RWPE2 (cell line): ENCODE measurements around the gene PPID.
"Not testable (repeated sequence)": the region's sequence is repeated elsewhere in the genome, so short reads cannot be mapped to it uniquely, and the experiment has no call there.

Experiments used
- ATAC-seq: fragments of 200-7000 bp; cut with Tn5 transposase; 3 replicates; pipeline ENCODE4 v1.9.1; 2021; ENCODE audit warnings: low read depth
- DNase-seq: peaks from one replicate; pipeline ENCODE4 v3.0.0-alpha.2; 2020; ENCODE audit warnings: low spot score
- H3K27ac ChIP-seq: fragments of 450-650 bp; 2 replicates; pipeline ENCODE4 v1.5.1; 2017; ENCODE audit warnings: mild to moderate bottlenecking; ENCODE audit not compliant: poor library complexity, severe bottlenecking
- H3K27me3 ChIP-seq: fragments of 250-450 bp; sonication (Bioruptor Pico); 2 replicates; pipeline ENCODE4 v1.5.1; 2021; ENCODE audit warnings: mild to moderate bottlenecking, moderate library complexity; ENCODE audit not compliant: insufficient read depth, poor library complexity, severe bottlenecking
- H3K36me3 ChIP-seq: fragments of 250-450 bp; sonication (Bioruptor Pico); 2 replicates; pipeline ENCODE4 v1.5.1; 2020; ENCODE audit warnings: low read depth, mild to moderate bottlenecking, moderate library complexity
- H3K4me1 ChIP-seq: fragments of 250-450 bp; sonication (Bioruptor Pico); 2 replicates; pipeline ENCODE4 v1.5.1; 2021; ENCODE audit warnings: mild to moderate bottlenecking, moderate library complexity; ENCODE audit not compliant: insufficient read depth, poor library complexity, severe bottlenecking
- H3K4me3 ChIP-seq: fragments of 250-450 bp; sonication (Bioruptor Pico); 2 replicates; pipeline ENCODE4 v1.5.1; 2021; ENCODE audit warnings: mild to moderate bottlenecking, moderate library complexity; ENCODE audit not compliant: severe bottlenecking
- H3K9me3 ChIP-seq: fragments of 250-450 bp; sonication (Bioruptor Pico); 2 replicates; pipeline ENCODE4 v1.5.1; 2021; ENCODE audit warnings: mild to moderate bottlenecking, moderate library complexity; ENCODE audit not compliant: severe bottlenecking
- CTCF ChIP-seq: fragments of 450-650 bp; IDR thresholded peaks from one replicate; pipeline ENCODE4 v1.5.1; 2017; ENCODE audit warnings: mild to moderate bottlenecking, moderate library complexity; ENCODE audit not compliant: poor library complexity, severe bottlenecking

Gene PPID

GRCh38 chr4:158760866-158761265 is 37.7 kb upstream of the PPID start:
- ATAC-seq = peak; percentile 54; the same call in 1 of the 3 replicates
- no peak for TF ChIP-seq CTCF

GRCh38 chr4:158759539-158759938 is 36.3 kb upstream of the PPID start:
- not testable (repeated sequence) for H3K4me3 ChIP-seq, H3K27me3 ChIP-seq, DNase-seq

More at GRCh38 chr4:158760866-158761265, 37.7 kb upstream of the PPID start:
- DNase-seq = no peak
- Histone ChIP-seq H3K9me3 (no peaks in the 10 kb centered on the region), H3K4me3 (no peak overlapping the region), H3K36me3 (no peaks in the 10 kb centered on the region), H3K27me3 (no peaks in the 10 kb centered on the region), H3K4me1 (no peaks in the 10 kb centered on the region), H3K27ac (no peak overlapping the region)

GRCh38 chr4:158758703-158759102 is 35.5 kb upstream of the PPID start:
- no peaks in the 10 kb centered on the region for H3K36me3 ChIP-seq
- H3K9me3 ChIP-seq = no peaks in the 10 kb centered on the region
- ATAC-seq = no peak
- H3K4me3 ChIP-seq = no peak overlapping the region
- DNase-seq = no peak
- no peak overlapping the region for H3K27ac ChIP-seq
- H3K27me3 ChIP-seq = no peaks in the 10 kb centered on the region
- no peak for TF ChIP-seq CTCF
- H3K4me1 ChIP-seq = no peaks in the 10 kb centered on the region

More at GRCh38 chr4:158759539-158759938, 36.3 kb upstream of the PPID start:
- not testable (repeated sequence) for H3K4me1 ChIP-seq, H3K9me3 ChIP-seq, H3K27ac ChIP-seq, H3K36me3 ChIP-seq, ATAC-seq

- ATAC-seq (no peak), DNase-seq (no peak)
- H3K27ac ChIP-seq = no peak overlapping the region
- no peaks in the 10 kb centered on the region for H3K4me1 ChIP-seq
- no peak overlapping the region for H3K4me3 ChIP-seq
- no peaks in the 10 kb centered on the region for H3K27me3 ChIP-seq
- no peak for TF ChIP-seq CTCF
- H3K9me3 ChIP-seq = no peaks in the 10 kb centered on the region
- no peaks in the 10 kb centered on the region for H3K36me3 ChIP-seq
Measured at GRCh38 chr4:158758142-158758541, 34.9 kb upstream of the PPID start.

- no peaks in the 10 kb centered on the region for H3K36me3 ChIP-seq
- no peak for TF ChIP-seq CTCF
Measured at GRCh38 chr4:158756588-158756987, 33.4 kb upstream of the PPID start.

GRCh38 chr4:158755819-158756218 is 32.6 kb upstream of the PPID start:
- not testable (repeated sequence) for H3K9me3 ChIP-seq, ATAC-seq, H3K27me3 ChIP-seq, H3K27ac ChIP-seq, H3K4me1 ChIP-seq, H3K36me3 ChIP-seq, H3K4me3 ChIP-seq, DNase-seq

More at GRCh38 chr4:158756588-158756987, 33.4 kb upstream of the PPID start:
- H3K27ac ChIP-seq = no peak overlapping the region
- no peaks in the 10 kb centered on the region for H3K27me3 ChIP-seq
- H3K4me1 ChIP-seq = no peaks in the 10 kb centered on the region
- ATAC-seq = no peak
- no peak overlapping the region for H3K4me3 ChIP-seq
- H3K9me3 ChIP-seq = no peaks in the 10 kb centered on the region
- no peak for DNase-seq
